Osteoblast (primary cell): ENCODE results near the gene MARCHF10. TPM values are rescaled to one million over a fixed set of nuclear protein-coding genes. Genes with fewer than 3 reads are reported as not detected.

Experiments used
- DNase-seq: peaks from one replicate; pipeline ENCODE4 v3.0.0; 2011; ENCODE audit warnings: low spot score, mixed read lengths; ENCODE audit not compliant: insufficient read length; ENCODE audit errors: missing footprints
- H2AFZ ChIP-seq: 2 replicates; pipeline ENCODE4 v1.6.0; 2011; ENCODE audit warnings: mild to moderate bottlenecking, low read length
- H3K27ac ChIP-seq: 2 replicates; pipeline ENCODE4 v1.5.1; 2011; ENCODE audit warnings: mild to moderate bottlenecking, low read depth, low read length, moderate library complexity
- H3K27me3 ChIP-seq: 2 replicates; pipeline ENCODE4 v1.6.0; 2012; ENCODE audit warnings: mild to moderate bottlenecking, control low read depth, inconsistent platforms, low read length, moderate library complexity; ENCODE audit not compliant: insufficient read depth
- H3K36me3 ChIP-seq: 2 replicates; pipeline ENCODE4 v1.5.1; 2011; ENCODE audit warnings: mild to moderate bottlenecking, low read length, control low read depth, moderate library complexity; ENCODE audit not compliant: insufficient read depth
- H3K4me1 ChIP-seq: 2 replicates; pipeline ENCODE4 v1.5.1; 2011; ENCODE audit warnings: mild to moderate bottlenecking, low read length, control low read depth, moderate library complexity; ENCODE audit not compliant: insufficient read depth
- H3K4me2 ChIP-seq: 2 replicates; pipeline ENCODE4 v1.6.0; 2011; ENCODE audit warnings: mild to moderate bottlenecking, low read length; ENCODE audit not compliant: insufficient read depth
- H3K4me3 ChIP-seq: fragments of 200-600 bp; sonication (generic); 3 replicates; pipeline ENCODE4 v1.5.1; 2012; ENCODE audit warnings: mild to moderate bottlenecking, low read length, inconsistent platforms; ENCODE audit not compliant: insufficient read depth
- H3K79me2 ChIP-seq: 2 replicates; pipeline ENCODE4 v1.6.0; 2012; ENCODE audit warnings: mild to moderate bottlenecking, low read length, control low read depth, inconsistent platforms; ENCODE audit not compliant: insufficient read depth
- H3K9me3 ChIP-seq: 2 replicates; pipeline ENCODE4 v1.5.1; 2011; ENCODE audit warnings: low read depth, low read length, control low read depth
- H4K20me1 ChIP-seq: 2 replicates; pipeline ENCODE4 v1.6.0; 2012; ENCODE audit warnings: mild to moderate bottlenecking, low read length, control low read depth; ENCODE audit not compliant: insufficient read depth
- total RNA-seq: library from RNA; depleted of rRNA; stranded (reverse); fragments of >200 nt; gene quantifications from 2 replicates; pipeline ENCODE4 v1.2.3, GENCODE V29; 2012
- TF ChIP-seq, protein P1 (sequence below): IDR thresholded peaks from 2 replicates; pipeline ENCODE4 v1.5.1; 2011; ENCODE audit warnings: mild to moderate bottlenecking, low read depth, low read length, moderate library complexity; ENCODE audit errors: extremely low read depth

The MARCHF10 gene
- total RNA-seq, 1 donor = under 0.01 TPM

DNA sequence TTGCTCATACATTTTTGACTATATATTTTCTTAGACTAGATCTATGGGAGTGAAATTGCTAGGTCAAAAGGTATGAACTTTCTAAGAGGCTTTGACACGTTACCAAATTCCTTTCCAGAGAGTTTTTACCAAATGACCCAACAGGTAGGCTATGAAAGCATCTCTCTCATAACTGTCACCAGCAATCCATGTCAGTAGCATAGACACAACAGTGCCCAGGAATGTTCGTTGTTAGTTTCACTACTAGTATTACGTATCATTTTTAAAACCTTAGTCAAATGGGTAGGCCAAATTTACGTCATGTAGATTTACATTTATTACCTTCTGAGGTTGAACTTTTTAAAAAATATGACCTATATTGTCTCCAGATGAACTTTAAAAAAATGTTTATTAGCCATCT lies 66.8 kb downstream of the MARCHF10 start:
- H3K27ac ChIP-seq = no peak overlapping the region
- TF ChIP-seq, protein P1, sequence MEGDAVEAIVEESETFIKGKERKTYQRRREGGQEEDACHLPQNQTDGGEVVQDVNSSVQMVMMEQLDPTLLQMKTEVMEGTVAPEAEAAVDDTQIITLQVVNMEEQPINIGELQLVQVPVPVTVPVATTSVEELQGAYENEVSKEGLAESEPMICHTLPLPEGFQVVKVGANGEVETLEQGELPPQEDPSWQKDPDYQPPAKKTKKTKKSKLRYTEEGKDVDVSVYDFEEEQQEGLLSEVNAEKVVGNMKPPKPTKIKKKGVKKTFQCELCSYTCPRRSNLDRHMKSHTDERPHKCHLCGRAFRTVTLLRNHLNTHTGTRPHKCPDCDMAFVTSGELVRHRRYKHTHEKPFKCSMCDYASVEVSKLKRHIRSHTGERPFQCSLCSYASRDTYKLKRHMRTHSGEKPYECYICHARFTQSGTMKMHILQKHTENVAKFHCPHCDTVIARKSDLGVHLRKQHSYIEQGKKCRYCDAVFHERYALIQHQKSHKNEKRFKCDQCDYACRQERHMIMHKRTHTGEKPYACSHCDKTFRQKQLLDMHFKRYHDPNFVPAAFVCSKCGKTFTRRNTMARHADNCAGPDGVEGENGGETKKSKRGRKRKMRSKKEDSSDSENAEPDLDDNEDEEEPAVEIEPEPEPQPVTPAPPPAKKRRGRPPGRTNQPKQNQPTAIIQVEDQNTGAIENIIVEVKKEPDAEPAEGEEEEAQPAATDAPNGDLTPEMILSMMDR = no peak
- no peak overlapping the region for H3K4me2 ChIP-seq
- H3K4me3 ChIP-seq = no peak overlapping the region
- no peaks in the 10 kb centered on the region for H3K27me3 ChIP-seq
- no peaks in the 10 kb centered on the region for H3K36me3 ChIP-seq
- no peaks in the 10 kb centered on the region for H4K20me1 ChIP-seq
- H3K79me2 ChIP-seq = no peaks in the 10 kb centered on the region
- no peaks in the 10 kb centered on the region for H3K4me1 ChIP-seq
- peak; percentile 56 for DNase-seq
- no peak overlapping the region for H2AFZ ChIP-seq
- H3K9me3 ChIP-seq = no peaks in the 10 kb centered on the region

DNA sequence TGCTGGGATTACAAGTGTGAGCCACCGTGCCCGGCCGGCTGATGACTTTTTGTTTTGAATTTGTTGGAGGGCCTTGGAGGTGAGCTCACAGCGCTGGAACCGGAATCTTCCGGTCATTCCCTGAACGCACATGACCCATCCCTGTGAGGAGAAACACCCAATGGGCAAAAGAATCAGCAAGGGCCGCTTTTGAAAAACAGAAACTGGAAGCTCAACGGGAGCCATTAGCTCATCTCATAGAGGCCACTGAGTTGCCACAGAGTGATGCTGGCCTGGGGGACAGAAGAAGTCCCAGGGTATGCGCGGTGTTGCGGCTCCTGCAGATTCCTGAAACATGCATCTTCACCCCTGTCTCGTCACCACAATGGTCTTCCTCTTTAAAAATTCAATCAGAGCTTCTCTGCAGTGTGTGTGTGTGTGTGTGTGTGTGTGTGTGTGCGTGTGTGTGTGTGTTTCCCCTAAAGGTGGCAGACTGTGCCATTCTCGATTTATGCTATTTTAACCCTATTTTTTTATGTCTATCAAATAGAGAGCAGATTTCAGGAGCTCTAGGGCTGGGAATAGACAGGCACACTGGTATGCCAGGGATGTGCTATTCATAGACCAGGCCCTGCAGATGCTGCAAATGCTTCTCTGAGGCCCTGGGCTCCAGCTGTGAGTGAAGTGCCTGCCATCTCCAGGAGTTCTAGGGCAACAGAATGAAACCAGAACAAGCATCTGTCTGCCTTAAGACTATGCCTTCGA lies 68.3 kb downstream of the MARCHF10 start:
- Histone ChIP-seq H3K79me2 (no peaks in the 10 kb centered on the region), H3K9me3 (no peaks in the 10 kb centered on the region), H3K36me3 (no peaks in the 10 kb centered on the region), H3K27ac (no peak overlapping the region), H3K27me3 (no peaks in the 10 kb centered on the region), H3K4me3 (no peak overlapping the region), H3K4me2 (no peak overlapping the region), H4K20me1 (no peaks in the 10 kb centered on the region), H3K4me1 (no peaks in the 10 kb centered on the region), H2AFZ (no peak overlapping the region)
- TF ChIP-seq, protein P1 = no peak
- peak; percentile 31 for DNase-seq

GRCh38 chr17:62738281-62738680 lies 69.8 kb downstream of the MARCHF10 start:
- Histone ChIP-seq H3K36me3 (no peaks in the 10 kb centered on the region), H3K79me2 (no peaks in the 10 kb centered on the region), H3K4me3 (no peak overlapping the region), H3K4me1 (no peaks in the 10 kb centered on the region), H3K9me3 (no peaks in the 10 kb centered on the region), H2AFZ (no peak overlapping the region), H3K27ac (no peak overlapping the region), H3K4me2 (no peak overlapping the region), H3K27me3 (no peaks in the 10 kb centered on the region), H4K20me1 (no peaks in the 10 kb centered on the region)
- no peak for DNase-seq
- TF ChIP-seq, protein P1 = no peak

DNA sequence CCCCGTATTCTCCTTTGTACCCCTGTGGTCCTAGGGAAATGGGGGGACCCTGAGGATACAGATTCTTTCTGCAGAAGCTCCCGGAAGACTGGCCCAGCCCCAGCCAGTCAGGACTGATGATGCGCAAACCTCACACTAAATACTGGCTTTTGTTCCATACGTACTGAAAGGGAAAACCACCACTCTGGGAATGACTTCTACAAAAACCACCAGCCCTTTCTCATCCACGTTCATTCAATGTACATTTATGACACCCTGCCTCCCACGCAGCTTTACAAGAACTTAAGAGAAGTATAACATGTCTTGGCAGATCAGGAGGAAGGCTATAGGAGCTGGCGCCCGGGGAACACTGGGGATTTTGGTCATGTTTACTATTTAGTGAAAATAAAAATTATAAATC lies 70.6 kb downstream of the MARCHF10 start:
- Histone ChIP-seq H3K4me1 (no peaks in the 10 kb centered on the region), H3K4me2 (no peak overlapping the region), H3K9me3 (no peaks in the 10 kb centered on the region), H3K36me3 (no peaks in the 10 kb centered on the region), H3K79me2 (no peaks in the 10 kb centered on the region), H3K27me3 (no peaks in the 10 kb centered on the region), H2AFZ (no peak overlapping the region), H4K20me1 (no peaks in the 10 kb centered on the region), H3K27ac (no peak overlapping the region), H3K4me3 (no peak overlapping the region)
- no peak for DNase-seq
- TF ChIP-seq, protein P1 = no peak
